GM12878 (cell line): ENCODE measurements around the gene CPLANE2. TPM values are rescaled to one million over a fixed set of nuclear protein-coding genes. Genes with fewer than 3 reads are reported as not detected.

Source experiments
- PRDM15 ChIP-seq: fragments of 450-650 bp; formaldehyde crosslinking; IDR thresholded peaks from 2 replicates; pipeline ENCODE4 v1.4.0; 2020; ENCODE audit warnings: mild to moderate bottlenecking, moderate library complexity
- RUNX3 ChIP-seq: IDR thresholded peaks from 2 replicates; pipeline ENCODE4 v1.6.1; 2012; ENCODE audit warnings: low read length, inconsistent platforms
- SMARCA5 ChIP-seq: fragments of 450-650 bp; IDR thresholded peaks from 2 replicates; pipeline ENCODE4 v1.6.1; 2017; ENCODE audit warnings: mild to moderate bottlenecking
- SREBF2 ChIP-seq: IDR thresholded peaks from 2 replicates; pipeline ENCODE4 v1.6.1; 2012; ENCODE audit warnings: mild to moderate bottlenecking, low read length
- ZBED1 ChIP-seq: IDR thresholded peaks from 2 replicates; pipeline ENCODE4 v1.6.1; 2016; ENCODE audit warnings: borderline replicate concordance
- ZNF384 ChIP-seq: IDR thresholded peaks from 2 replicates; pipeline ENCODE4 v1.6.1; 2012; ENCODE audit warnings: low read depth, mild to moderate bottlenecking, low read length, improper control_type of control experiment, borderline replicate concordance
- polyA plus RNA-seq, 11 experiments: library from polyadenylated mRNA; depleted of rRNA in 4 of 11; unstranded in 6 of 11; stranded (reverse) in 5 of 11; fragments of >200 nt; fragmentation: Nextera tagmentation in 4 of 11; fragmentation: Illumina TruSeq in 1 of 11; extraction: Ambion mirVana in 4 of 11; extraction: Trizol in 1 of 11; gene quantifications; 1 replicate in 1 of 11; 2 replicates in 10 of 11; pipeline versions ENCODE4 v1.2.1 to v1.2.3, GENCODE V29; 2011 to 2016; ENCODE audit warnings: inconsistent platforms in 2 of 11, missing spikeins in 2 of 11, low read depth in 1 of 11
- total RNA-seq, 4 experiments: library from RNA; depleted of rRNA in 3 of 4; stranded (reverse); fragments of >200 nt in 3 of 4; fragmentation: Illumina TruSeq in 1 of 4; extraction: Trizol in 1 of 4; gene quantifications; 2 replicates each; pipeline versions ENCODE4 v1.2.1 to v1.2.3, GENCODE V29; 2013 to 2021
- TF ChIP-seq, protein P1 (sequence below): fragments of 450-650 bp; IDR thresholded peaks from 2 replicates; pipeline ENCODE4 v1.6.1; 2017; ENCODE audit warnings: mild to moderate bottlenecking, low read depth, inconsistent platforms; ENCODE audit not compliant: poor library complexity, severe bottlenecking
- TF ChIP-seq, protein P2 (sequence below): IDR thresholded peaks from 2 replicates; pipeline ENCODE4 v1.6.1; 2012; ENCODE audit warnings: low read depth, low read length, improper control_type of control experiment
- TF ChIP-seq, protein P3 (sequence below): fragments of 450-650 bp; IDR thresholded peaks from 2 replicates; pipeline ENCODE4 v1.6.1; 2017; ENCODE audit warnings: mild to moderate bottlenecking

The CPLANE2 gene
- total and polyA plus RNA-seq, 10 of the 15 experiments (the other 5 are each of a cell fraction or from before 2014, with no cell fraction given), result 0.09 to 4.5 (median 2.3) TPM; not detected in 1

GRCh38 chr1:16233431-16233830 lies 3.6 kb downstream of the CPLANE2 start (continued):
- TF ChIP-seq, protein P1, sequence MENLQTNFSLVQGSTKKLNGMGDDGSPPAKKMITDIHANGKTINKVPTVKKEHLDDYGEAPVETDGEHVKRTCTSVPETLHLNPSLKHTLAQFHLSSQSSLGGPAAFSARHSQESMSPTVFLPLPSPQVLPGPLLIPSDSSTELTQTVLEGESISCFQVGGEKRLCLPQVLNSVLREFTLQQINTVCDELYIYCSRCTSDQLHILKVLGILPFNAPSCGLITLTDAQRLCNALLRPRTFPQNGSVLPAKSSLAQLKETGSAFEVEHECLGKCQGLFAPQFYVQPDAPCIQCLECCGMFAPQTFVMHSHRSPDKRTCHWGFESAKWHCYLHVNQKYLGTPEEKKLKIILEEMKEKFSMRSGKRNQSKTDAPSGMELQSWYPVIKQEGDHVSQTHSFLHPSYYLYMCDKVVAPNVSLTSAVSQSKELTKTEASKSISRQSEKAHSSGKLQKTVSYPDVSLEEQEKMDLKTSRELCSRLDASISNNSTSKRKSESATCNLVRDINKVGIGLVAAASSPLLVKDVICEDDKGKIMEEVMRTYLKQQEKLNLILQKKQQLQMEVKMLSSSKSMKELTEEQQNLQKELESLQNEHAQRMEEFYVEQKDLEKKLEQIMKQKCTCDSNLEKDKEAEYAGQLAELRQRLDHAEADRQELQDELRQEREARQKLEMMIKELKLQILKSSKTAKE, result no peak
- TF ChIP-seq SMARCA5 (no peak), SREBF2 (no peak), ZBED1 (no peak), PRDM15 (CRISPR knock-in tag) (no peak), ZNF384 (no peak), RUNX3 (no peak)
- TF ChIP-seq, protein P2, sequence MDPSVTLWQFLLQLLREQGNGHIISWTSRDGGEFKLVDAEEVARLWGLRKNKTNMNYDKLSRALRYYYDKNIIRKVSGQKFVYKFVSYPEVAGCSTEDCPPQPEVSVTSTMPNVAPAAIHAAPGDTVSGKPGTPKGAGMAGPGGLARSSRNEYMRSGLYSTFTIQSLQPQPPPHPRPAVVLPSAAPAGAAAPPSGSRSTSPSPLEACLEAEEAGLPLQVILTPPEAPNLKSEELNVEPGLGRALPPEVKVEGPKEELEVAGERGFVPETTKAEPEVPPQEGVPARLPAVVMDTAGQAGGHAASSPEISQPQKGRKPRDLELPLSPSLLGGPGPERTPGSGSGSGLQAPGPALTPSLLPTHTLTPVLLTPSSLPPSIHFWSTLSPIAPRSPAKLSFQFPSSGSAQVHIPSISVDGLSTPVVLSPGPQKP, result no peak
- TF ChIP-seq, protein P3, sequence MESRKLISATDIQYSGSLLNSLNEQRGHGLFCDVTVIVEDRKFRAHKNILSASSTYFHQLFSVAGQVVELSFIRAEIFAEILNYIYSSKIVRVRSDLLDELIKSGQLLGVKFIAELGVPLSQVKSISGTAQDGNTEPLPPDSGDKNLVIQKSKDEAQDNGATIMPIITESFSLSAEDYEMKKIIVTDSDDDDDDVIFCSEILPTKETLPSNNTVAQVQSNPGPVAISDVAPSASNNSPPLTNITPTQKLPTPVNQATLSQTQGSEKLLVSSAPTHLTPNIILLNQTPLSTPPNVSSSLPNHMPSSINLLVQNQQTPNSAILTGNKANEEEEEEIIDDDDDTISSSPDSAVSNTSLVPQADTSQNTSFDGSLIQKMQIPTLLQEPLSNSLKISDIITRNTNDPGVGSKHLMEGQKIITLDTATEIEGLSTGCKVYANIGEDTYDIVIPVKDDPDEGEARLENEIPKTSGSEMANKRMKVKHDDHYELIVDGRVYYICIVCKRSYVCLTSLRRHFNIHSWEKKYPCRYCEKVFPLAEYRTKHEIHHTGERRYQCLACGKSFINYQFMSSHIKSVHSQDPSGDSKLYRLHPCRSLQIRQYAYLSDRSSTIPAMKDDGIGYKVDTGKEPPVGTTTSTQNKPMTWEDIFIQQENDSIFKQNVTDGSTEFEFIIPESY, result no peak
